ENCODE results near the gene CCL1.

CCL1 gene

GRCh38 chr17:34398990-34399389 lies 36.0 kb upstream of the CCL1 start:
- Histone ChIP-seq H3K79me2 (ENCODE audit: insufficient read depth, low read length) (no peaks in the 10 kb centered on the region), H3K27me3 (ENCODE audit: insufficient read depth, low read length, poor library complexity) (no peaks in the 10 kb centered on the region), H3K4me3 (ENCODE audit: low read depth in 1 of 2, low read length in 2 of 2) (no peak overlapping the region), H4K20me1 (ENCODE audit: insufficient read depth, low read length) (no peaks in the 10 kb centered on the region), H3K9ac (ENCODE audit: low read depth, low read length) (peak overlapping the region; percentile 58), H3K4me1 (ENCODE audit: insufficient read depth, low read length) (peaks cover 95% of the 10 kb centered on the region), H3K9me3 (ENCODE audit: insufficient read depth, low read length, severe bottlenecking) (no peaks in the 10 kb centered on the region), H3K36me3 (ENCODE audit: insufficient read depth, low read length) (no peaks in the 10 kb centered on the region), H2AFZ (ENCODE audit: low read depth, low read length) (0 out of 2 replicates have a peak overlapping the region, but pooled peaks have one; percentile 4), H3K27ac (ENCODE audit: low read length) (peak overlapping the region; percentile 94), H3K4me2 (ENCODE audit: insufficient read depth, low read length) (no peak overlapping the region)
- ATAC-seq (ENCODE audit: insufficient read depth, low read depth) (no peak), DNase-seq (no peak)
- TF ChIP-seq CTCF (IDR thresholded peaks at IDR 0.05; ENCODE audit: borderline replicate concordance, extremely low read depth, low read length, poor library complexity, severe bottlenecking) (no peak), EZH2 (IDR thresholded peaks at IDR 0.05; ENCODE audit: borderline replicate concordance, low read depth, low read length, severe bottlenecking) (no peak)

- H3K9me3 ChIP-seq (ENCODE audit: insufficient read depth, low read length, severe bottlenecking): no peaks in the 10 kb centered on the region
- H3K9ac ChIP-seq (ENCODE audit: low read depth, low read length): 0 out of 2 replicates have a peak overlapping the region, but pooled peaks have one; percentile 58
Observed at GRCh38 chr17:34397265-34397664, 34.2 kb upstream of the CCL1 start.

GRCh38 chr17:34393401-34393800 lies 30.4 kb upstream of the CCL1 start:
- DNase-seq: no peak
- no peaks in the 10 kb centered on the region for H4K20me1 ChIP-seq (ENCODE audit: insufficient read depth, low read length)
- no peaks in the 10 kb centered on the region for H3K9me3 ChIP-seq (ENCODE audit: insufficient read depth, low read length, severe bottlenecking)
- TF ChIP-seq EZH2 (IDR thresholded peaks at IDR 0.05; ENCODE audit: borderline replicate concordance, low read depth, low read length, severe bottlenecking): no peak
- no peak for ATAC-seq (ENCODE audit: insufficient read depth, low read depth)
- no peaks in the 10 kb centered on the region for H3K79me2 ChIP-seq (ENCODE audit: insufficient read depth, low read length)
- H3K27me3 ChIP-seq (ENCODE audit: insufficient read depth, low read length, poor library complexity): no peaks in the 10 kb centered on the region
- no peak overlapping the region for H2AFZ ChIP-seq (ENCODE audit: low read depth, low read length)
- H3K9ac ChIP-seq (ENCODE audit: low read depth, low read length): no peak overlapping the region
- H3K4me3 ChIP-seq (ENCODE audit: low read depth in 1 of 2, low read length in 2 of 2): no peak overlapping the region
- peaks cover 78% of the 10 kb centered on the region for H3K4me1 ChIP-seq (ENCODE audit: insufficient read depth, low read length)
- no peak overlapping the region for H3K4me2 ChIP-seq (ENCODE audit: insufficient read depth, low read length)
- H3K36me3 ChIP-seq (ENCODE audit: insufficient read depth, low read length): no peaks in the 10 kb centered on the region
- H3K27ac ChIP-seq (ENCODE audit: low read length): peak overlapping the region; percentile 38

More at GRCh38 chr17:34397265-34397664, 34.2 kb upstream of the CCL1 start:
- Histone ChIP-seq H3K27me3 (ENCODE audit: insufficient read depth, low read length, poor library complexity) (no peaks in the 10 kb centered on the region), H3K36me3 (ENCODE audit: insufficient read depth, low read length) (no peaks in the 10 kb centered on the region), H3K27ac (ENCODE audit: low read length) (peak overlapping the region; percentile 94), H4K20me1 (ENCODE audit: insufficient read depth, low read length) (no peaks in the 10 kb centered on the region), H2AFZ (ENCODE audit: low read depth, low read length) (no peak overlapping the region), H3K79me2 (ENCODE audit: insufficient read depth, low read length) (no peaks in the 10 kb centered on the region), H3K4me2 (ENCODE audit: insufficient read depth, low read length) (no peak overlapping the region), H3K4me1 (ENCODE audit: insufficient read depth, low read length) (peaks cover 91% of the 10 kb centered on the region), H3K4me3 (ENCODE audit: low read depth in 1 of 2, low read length in 2 of 2) (no peak overlapping the region)
- ATAC-seq (ENCODE audit: insufficient read depth, low read depth) (no peak), DNase-seq (no peak)
- TF ChIP-seq EZH2 (IDR thresholded peaks at IDR 0.05; ENCODE audit: borderline replicate concordance, low read depth, low read length, severe bottlenecking) (no peak), CTCF (IDR thresholded peaks at IDR 0.05; ENCODE audit: borderline replicate concordance, extremely low read depth, low read length, poor library complexity, severe bottlenecking) (peak; percentile 37)

- DNase-seq (no peak), ATAC-seq (ENCODE audit: insufficient read depth, low read depth) (no peak)
- no peaks in the 10 kb centered on the region for H4K20me1 ChIP-seq (ENCODE audit: insufficient read depth, low read length)
- H2AFZ ChIP-seq (ENCODE audit: low read depth, low read length): no peak overlapping the region
- no peak for TF ChIP-seq CTCF (IDR thresholded peaks at IDR 0.05; ENCODE audit: borderline replicate concordance, extremely low read depth, low read length, poor library complexity, severe bottlenecking)
- no peak for TF ChIP-seq EZH2 (IDR thresholded peaks at IDR 0.05; ENCODE audit: borderline replicate concordance, low read depth, low read length, severe bottlenecking)
- H3K27me3 ChIP-seq (ENCODE audit: insufficient read depth, low read length, poor library complexity): no peaks in the 10 kb centered on the region
- H3K4me3 ChIP-seq (ENCODE audit: low read depth in 1 of 2, low read length in 2 of 2): no peak overlapping the region
- peaks cover 78% of the 10 kb centered on the region for H3K4me1 ChIP-seq (ENCODE audit: insufficient read depth, low read length)
- no peak overlapping the region for H3K9ac ChIP-seq (ENCODE audit: low read depth, low read length)
- no peaks in the 10 kb centered on the region for H3K36me3 ChIP-seq (ENCODE audit: insufficient read depth, low read length)
- H3K27ac ChIP-seq (ENCODE audit: low read length): peak overlapping the region; percentile 84
- no peaks in the 10 kb centered on the region for H3K9me3 ChIP-seq (ENCODE audit: insufficient read depth, low read length, severe bottlenecking)
- no peak overlapping the region for H3K4me2 ChIP-seq (ENCODE audit: insufficient read depth, low read length)
- H3K79me2 ChIP-seq (ENCODE audit: insufficient read depth, low read length): no peaks in the 10 kb centered on the region
Observed at GRCh38 chr17:34391241-34391640, 28.2 kb upstream of the CCL1 start.

Data from DND-41 (cell line).